Measurements from ENCODE around the gene COL19A1.

Gene COL19A1

DNA sequence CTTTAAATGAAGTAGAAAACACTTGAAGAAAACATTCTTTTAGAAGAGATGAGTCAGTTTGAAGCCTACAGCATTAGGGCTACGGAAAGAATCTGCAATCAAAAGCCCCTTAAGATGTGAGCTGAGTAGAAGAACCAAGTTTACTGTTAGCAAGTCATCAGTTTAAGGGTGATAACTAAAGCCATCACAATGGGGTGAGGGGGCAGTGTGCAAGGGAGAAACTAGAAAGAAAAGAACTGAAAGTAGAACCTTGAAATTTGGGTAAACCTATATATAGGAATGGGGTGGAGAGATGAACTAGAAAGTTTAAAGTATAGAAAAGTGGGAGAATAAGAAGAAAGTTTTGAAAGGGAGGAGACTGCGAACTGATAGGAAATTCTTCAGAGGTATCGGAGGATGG lies 212.9 kb downstream of the COL19A1 start:
- no peak overlapping the region for H2BK5ac ChIP-seq (ENCODE audit: low read depth, low read length, poor library complexity, severe bottlenecking)
- no peaks in the 10 kb centered on the region for H3K36me3 ChIP-seq (ENCODE audit: control insufficient read depth in 1 of 2, insufficient read depth in 2 of 2, low read depth in 1 of 2, low read length in 2 of 2)
- no peak overlapping the region for H2BK120ac ChIP-seq (ENCODE audit: low read depth, low read length)
- H3K4me3 ChIP-seq (ENCODE audit: insufficient read depth in 1 of 2, low read depth in 1 of 2, low read length in 2 of 2): no peak overlapping the region
- H3K4me2 ChIP-seq (ENCODE audit: low read length, poor library complexity, severe bottlenecking): no peak overlapping the region
- H3K79me1 ChIP-seq (replicated peaks; ENCODE audit: low read length, poor library complexity, severe bottlenecking): no peaks in the 10 kb centered on the region
- no peak overlapping the region for H3K18ac ChIP-seq (ENCODE audit: low read depth in 1 of 2, low read length in 2 of 2)
- H3K27ac ChIP-seq (ENCODE audit: low read length, poor library complexity, severe bottlenecking): no peak overlapping the region
- WGBS: 89% methylated on average over 3 of the region's 3 CpGs
- no peak overlapping the region for H3K4ac ChIP-seq (ENCODE audit: low read depth in 1 of 2, low read length in 2 of 2)
- no peak overlapping the region for H4K91ac ChIP-seq (ENCODE audit: low read length)
- H3K23ac ChIP-seq (ENCODE audit: low read length in 2 of 2): no peak overlapping the region
- no peak overlapping the region for H2AK5ac ChIP-seq (ENCODE audit: low read length, severe bottlenecking)
- no peak overlapping the region for H3K9ac ChIP-seq (ENCODE audit: low read length)
- no peaks in the 10 kb centered on the region for H3K9me3 ChIP-seq (ENCODE audit: control insufficient read depth, low read length)
- H3K27me3 ChIP-seq (ENCODE audit: control insufficient read depth in 1 of 2, insufficient read depth in 1 of 2, low read length in 2 of 2): no peaks in the 10 kb centered on the region
- DNase-seq: peak; percentile 4
- H3K14ac ChIP-seq (ENCODE audit: low read length in 2 of 2): no peak overlapping the region
- H3K4me1 ChIP-seq (ENCODE audit: control insufficient read depth, insufficient read depth, low read depth, low read length): no peaks in the 10 kb centered on the region
- no peak overlapping the region for H2BK15ac ChIP-seq (ENCODE audit: low read depth, poor library complexity, severe bottlenecking)
- no peak overlapping the region for H4K8ac ChIP-seq (ENCODE audit: low read length)
- H2BK12ac ChIP-seq (ENCODE audit: low read length in 2 of 2): no peak overlapping the region
- H2AFZ ChIP-seq (ENCODE audit: low read depth, low read length): no peak overlapping the region

GRCh38 chr6:70080443-70081070 lies 214.2 kb downstream of the COL19A1 start:
- DNase-seq: peak; percentile 18
- no peak overlapping the region for H3K9ac ChIP-seq (ENCODE audit: low read length)

DNA sequence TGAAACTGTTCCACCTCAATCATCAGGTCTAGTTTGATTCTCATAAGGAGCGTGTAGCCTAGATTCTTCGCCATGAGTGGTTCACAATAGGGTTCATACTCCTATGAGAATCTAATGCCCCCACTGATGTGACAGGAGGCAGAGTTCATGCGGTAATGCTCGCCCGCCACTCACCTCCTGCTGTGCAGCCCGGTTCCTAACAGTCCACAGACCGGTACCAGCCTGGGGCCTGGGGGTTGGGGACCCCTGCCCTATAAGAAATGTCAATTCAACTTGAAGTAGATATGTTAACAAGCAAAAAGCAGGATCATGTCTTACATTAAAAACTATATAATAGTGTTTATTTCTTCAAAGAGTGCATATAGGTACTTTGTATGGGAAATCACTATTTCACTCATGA lies 216.5 kb downstream of the COL19A1 start:
- Histone ChIP-seq H3K27ac (ENCODE audit: low read length, poor library complexity, severe bottlenecking) (no peak overlapping the region), H2BK5ac (ENCODE audit: low read depth, low read length, poor library complexity, severe bottlenecking) (no peak overlapping the region), H2AK5ac (ENCODE audit: low read length, severe bottlenecking) (no peak overlapping the region), H3K27me3 (ENCODE audit: control insufficient read depth in 1 of 2, insufficient read depth in 1 of 2, low read length in 2 of 2) (no peaks in the 10 kb centered on the region), H3K4me2 (ENCODE audit: low read length, poor library complexity, severe bottlenecking) (no peak overlapping the region), H4K91ac (ENCODE audit: low read length) (no peak overlapping the region), H2AFZ (ENCODE audit: low read depth, low read length) (no peak overlapping the region), H3K4me3 (ENCODE audit: insufficient read depth in 1 of 2, low read depth in 1 of 2, low read length in 2 of 2) (no peak overlapping the region), H3K9me3 (ENCODE audit: control insufficient read depth, low read length) (no peaks in the 10 kb centered on the region), H3K14ac (ENCODE audit: low read length in 2 of 2) (no peak overlapping the region), H2BK15ac (ENCODE audit: low read depth, poor library complexity, severe bottlenecking) (no peak overlapping the region), H3K18ac (ENCODE audit: low read depth in 1 of 2, low read length in 2 of 2) (no peak overlapping the region), H4K8ac (ENCODE audit: low read length) (no peak overlapping the region), H3K9ac (ENCODE audit: low read length) (no peak overlapping the region), H2BK120ac (ENCODE audit: low read depth, low read length) (no peak overlapping the region), H2BK12ac (ENCODE audit: low read length in 2 of 2) (no peak overlapping the region), H3K23ac (ENCODE audit: low read length in 2 of 2) (no peak overlapping the region), H3K79me1 (replicated peaks; ENCODE audit: low read length, poor library complexity, severe bottlenecking) (no peaks in the 10 kb centered on the region), H3K4me1 (ENCODE audit: control insufficient read depth, insufficient read depth, low read depth, low read length) (no peaks in the 10 kb centered on the region), H3K36me3 (ENCODE audit: control insufficient read depth in 1 of 2, insufficient read depth in 2 of 2, low read depth in 1 of 2, low read length in 2 of 2) (no peaks in the 10 kb centered on the region), H3K4ac (ENCODE audit: low read depth in 1 of 2, low read length in 2 of 2) (no peak overlapping the region)
- no peak for DNase-seq
- WGBS: 69% methylated on average over 7 of the region's 7 CpGs

More at GRCh38 chr6:70080443-70081070, 214.2 kb downstream of the COL19A1 start:
- Histone ChIP-seq H2BK120ac (ENCODE audit: low read depth, low read length) (no peak overlapping the region), H3K4ac (ENCODE audit: low read depth in 1 of 2, low read length in 2 of 2) (no peak overlapping the region), H2AFZ (ENCODE audit: low read depth, low read length) (no peak overlapping the region), H3K27me3 (ENCODE audit: control insufficient read depth in 1 of 2, insufficient read depth in 1 of 2, low read length in 2 of 2) (no peaks in the 10 kb centered on the region), H3K9me3 (ENCODE audit: control insufficient read depth, low read length) (no peaks in the 10 kb centered on the region), H3K4me2 (ENCODE audit: low read length, poor library complexity, severe bottlenecking) (no peak overlapping the region), H2BK15ac (ENCODE audit: low read depth, poor library complexity, severe bottlenecking) (no peak overlapping the region), H3K14ac (ENCODE audit: low read length in 2 of 2) (no peak overlapping the region), H4K91ac (ENCODE audit: low read length) (no peak overlapping the region), H3K4me1 (ENCODE audit: control insufficient read depth, insufficient read depth, low read depth, low read length) (no peaks in the 10 kb centered on the region), H3K27ac (ENCODE audit: low read length, poor library complexity, severe bottlenecking) (no peak overlapping the region), H3K4me3 (ENCODE audit: insufficient read depth in 1 of 2, low read depth in 1 of 2, low read length in 2 of 2) (no peak overlapping the region), H4K8ac (ENCODE audit: low read length) (no peak overlapping the region), H3K36me3 (ENCODE audit: control insufficient read depth in 1 of 2, insufficient read depth in 2 of 2, low read depth in 1 of 2, low read length in 2 of 2) (no peaks in the 10 kb centered on the region), H3K23ac (ENCODE audit: low read length in 2 of 2) (no peak overlapping the region), H2BK12ac (ENCODE audit: low read length in 2 of 2) (no peak overlapping the region), H3K18ac (ENCODE audit: low read depth in 1 of 2, low read length in 2 of 2) (no peak overlapping the region), H2BK5ac (ENCODE audit: low read depth, low read length, poor library complexity, severe bottlenecking) (no peak overlapping the region), H2AK5ac (ENCODE audit: low read length, severe bottlenecking) (no peak overlapping the region), H3K79me1 (replicated peaks; ENCODE audit: low read length, poor library complexity, severe bottlenecking) (no peaks in the 10 kb centered on the region)
- 91% methylated on average over 2 of the region's 4 CpGs for WGBS

DNA sequence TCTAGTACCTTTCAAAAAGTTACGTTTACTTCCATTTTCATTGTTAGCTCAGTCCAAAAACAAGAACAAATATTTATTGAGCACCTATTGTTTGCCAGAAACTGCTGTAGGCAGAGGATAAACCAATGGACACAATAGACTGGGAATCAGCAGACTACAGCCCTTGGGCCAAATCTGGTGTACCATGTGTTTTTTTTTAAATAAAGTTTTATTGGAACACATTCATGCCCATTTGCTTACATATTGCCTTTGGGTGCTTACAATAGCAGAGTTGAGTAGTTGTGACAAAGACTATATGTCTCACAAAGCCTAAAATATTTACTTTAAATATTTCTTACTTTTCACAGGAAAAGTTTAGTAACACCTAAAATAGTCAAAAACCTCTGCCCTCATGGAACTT lies 220.4 kb downstream of the COL19A1 start:
- Histone ChIP-seq H4K91ac (ENCODE audit: low read length) (no peak overlapping the region), H2AFZ (ENCODE audit: low read depth, low read length) (no peak overlapping the region), H3K23ac (ENCODE audit: low read length in 2 of 2) (no peak overlapping the region), H3K14ac (ENCODE audit: low read length in 2 of 2) (no peak overlapping the region), H2BK120ac (ENCODE audit: low read depth, low read length) (no peak overlapping the region), H3K27ac (ENCODE audit: low read length, poor library complexity, severe bottlenecking) (no peak overlapping the region), H2BK15ac (ENCODE audit: low read depth, poor library complexity, severe bottlenecking) (no peak overlapping the region), H2AK5ac (ENCODE audit: low read length, severe bottlenecking) (no peak overlapping the region), H2BK5ac (ENCODE audit: low read depth, low read length, poor library complexity, severe bottlenecking) (no peak overlapping the region), H3K9ac (ENCODE audit: low read length) (no peak overlapping the region), H3K4me2 (ENCODE audit: low read length, poor library complexity, severe bottlenecking) (no peak overlapping the region), H3K4me3 (ENCODE audit: insufficient read depth in 1 of 2, low read depth in 1 of 2, low read length in 2 of 2) (no peak overlapping the region), H3K18ac (ENCODE audit: low read depth in 1 of 2, low read length in 2 of 2) (no peak overlapping the region), H3K4ac (ENCODE audit: low read depth in 1 of 2, low read length in 2 of 2) (no peak overlapping the region), H4K8ac (ENCODE audit: low read length) (no peak overlapping the region), H3K4me1 (ENCODE audit: control insufficient read depth, insufficient read depth, low read depth, low read length) (no peaks in the 10 kb centered on the region), H3K36me3 (ENCODE audit: control insufficient read depth in 1 of 2, insufficient read depth in 2 of 2, low read depth in 1 of 2, low read length in 2 of 2) (no peaks in the 10 kb centered on the region), H3K27me3 (ENCODE audit: control insufficient read depth in 1 of 2, insufficient read depth in 1 of 2, low read length in 2 of 2) (no peaks in the 10 kb centered on the region), H3K9me3 (ENCODE audit: control insufficient read depth, low read length) (no peaks in the 10 kb centered on the region), H2BK12ac (ENCODE audit: low read length in 2 of 2) (no peak overlapping the region), H3K79me1 (replicated peaks; ENCODE audit: low read length, poor library complexity, severe bottlenecking) (no peaks in the 10 kb centered on the region)
- WGBS: 100% methylated on average over 1 of the region's 1 CpG
- no peak for DNase-seq

Data from mesenchymal stem cell (in vitro differentiated cells and primary cell).